C4-2B (cell line): ENCODE measurements around the gene ACCS.

Experiments used
- H3K27ac ChIP-seq: fragments of 450-650 bp; 2 replicates; pipeline ENCODE4 v1.5.1; 2017
- ZFX ChIP-seq: fragments of 450-650 bp; IDR thresholded peaks from 2 replicates; pipeline ENCODE4 v1.6.1; 2017
- TF ChIP-seq, protein P1 (sequence below): fragments of 450-650 bp; conservative IDR thresholded peaks from 2 replicates; pipeline ENCODE4 v1.5.1; 2017; ENCODE audit warnings: mild to moderate bottlenecking

ACCS gene

DNA sequence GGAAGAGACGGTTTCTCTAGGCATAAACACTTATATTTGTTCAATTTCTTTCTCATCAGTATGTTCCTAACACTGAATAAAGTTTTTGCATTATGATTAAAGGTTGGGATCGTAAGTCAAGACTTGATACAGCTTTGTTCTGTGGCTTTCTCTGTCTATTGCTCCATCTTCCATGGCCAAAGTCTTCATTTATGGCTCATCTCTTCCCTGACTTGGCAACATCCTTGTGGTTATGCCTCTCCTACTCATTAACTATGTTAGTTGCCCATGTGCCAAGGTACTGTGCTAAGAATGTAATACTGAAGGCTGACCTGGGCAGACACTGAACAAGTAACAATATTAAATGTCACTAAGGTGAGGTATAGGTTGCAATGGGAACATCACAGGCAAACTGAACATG lies 19.9 kb upstream of the ACCS start:
- TF ChIP-seq, protein P1, sequence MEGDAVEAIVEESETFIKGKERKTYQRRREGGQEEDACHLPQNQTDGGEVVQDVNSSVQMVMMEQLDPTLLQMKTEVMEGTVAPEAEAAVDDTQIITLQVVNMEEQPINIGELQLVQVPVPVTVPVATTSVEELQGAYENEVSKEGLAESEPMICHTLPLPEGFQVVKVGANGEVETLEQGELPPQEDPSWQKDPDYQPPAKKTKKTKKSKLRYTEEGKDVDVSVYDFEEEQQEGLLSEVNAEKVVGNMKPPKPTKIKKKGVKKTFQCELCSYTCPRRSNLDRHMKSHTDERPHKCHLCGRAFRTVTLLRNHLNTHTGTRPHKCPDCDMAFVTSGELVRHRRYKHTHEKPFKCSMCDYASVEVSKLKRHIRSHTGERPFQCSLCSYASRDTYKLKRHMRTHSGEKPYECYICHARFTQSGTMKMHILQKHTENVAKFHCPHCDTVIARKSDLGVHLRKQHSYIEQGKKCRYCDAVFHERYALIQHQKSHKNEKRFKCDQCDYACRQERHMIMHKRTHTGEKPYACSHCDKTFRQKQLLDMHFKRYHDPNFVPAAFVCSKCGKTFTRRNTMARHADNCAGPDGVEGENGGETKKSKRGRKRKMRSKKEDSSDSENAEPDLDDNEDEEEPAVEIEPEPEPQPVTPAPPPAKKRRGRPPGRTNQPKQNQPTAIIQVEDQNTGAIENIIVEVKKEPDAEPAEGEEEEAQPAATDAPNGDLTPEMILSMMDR, result no peak
- no peak for TF ChIP-seq ZFX
- H3K27ac ChIP-seq, result no peak overlapping the region

GRCh38 chr11:44047298-44047697 lies 18.8 kb upstream of the ACCS start:
- H3K27ac ChIP-seq, result no peak overlapping the region
- TF ChIP-seq ZFX, result no peak

GRCh38 chr11:44047931-44048431 lies 18.1 kb upstream of the ACCS start, which contains the start of gene ACCSL:
Gene ACCSL, plus strand, starts transcription at chr11:44047981. Its CDS starts 56 bp downstream, at chr11:44048037.
- TF ChIP-seq, protein P1, result no peak
- no peak for TF ChIP-seq ZFX
- no peak within 1 kb of the TSS for H3K27ac ChIP-seq

GRCh38 chr11:44049832-44050231 lies 16.2 kb upstream of the ACCS start:
- no peak overlapping the region for H3K27ac ChIP-seq
- TF ChIP-seq ZFX, result no peak
- TF ChIP-seq, protein P1, result no peak

GRCh38 chr11:44051171-44051570 lies 14.9 kb upstream of the ACCS start:
- TF ChIP-seq, protein P1, result no peak
- no peak for TF ChIP-seq ZFX
- H3K27ac ChIP-seq, result no peak overlapping the region

- H3K27ac ChIP-seq, result no peak overlapping the region
- TF ChIP-seq, protein P1, result no peak
- TF ChIP-seq ZFX, result no peak
Observed at GRCh38 chr11:44057340-44057739, 8.7 kb upstream of the ACCS start.

DNA sequence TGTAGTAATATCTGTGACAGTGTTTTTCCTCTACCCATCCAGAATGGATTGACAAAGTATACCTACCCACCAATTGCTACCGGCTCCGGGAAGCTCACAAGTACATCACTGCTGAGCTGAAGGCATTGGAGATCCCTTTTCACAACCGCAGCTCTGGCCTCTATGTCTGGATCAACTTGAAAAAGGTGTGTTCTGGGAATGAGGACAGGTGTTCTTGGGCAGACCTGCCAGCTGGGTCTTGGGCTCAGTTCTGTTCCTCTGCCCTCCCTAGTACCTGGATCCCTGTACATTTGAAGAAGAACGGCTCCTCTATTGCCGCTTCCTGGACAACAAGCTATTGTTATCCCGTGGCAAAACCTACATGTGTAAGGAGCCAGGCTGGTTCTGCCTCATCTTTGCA lies 7.8 kb upstream of the ACCS start:
- no peak overlapping the region for H3K27ac ChIP-seq
- no peak for TF ChIP-seq ZFX
- TF ChIP-seq, protein P1, result no peak

DNA sequence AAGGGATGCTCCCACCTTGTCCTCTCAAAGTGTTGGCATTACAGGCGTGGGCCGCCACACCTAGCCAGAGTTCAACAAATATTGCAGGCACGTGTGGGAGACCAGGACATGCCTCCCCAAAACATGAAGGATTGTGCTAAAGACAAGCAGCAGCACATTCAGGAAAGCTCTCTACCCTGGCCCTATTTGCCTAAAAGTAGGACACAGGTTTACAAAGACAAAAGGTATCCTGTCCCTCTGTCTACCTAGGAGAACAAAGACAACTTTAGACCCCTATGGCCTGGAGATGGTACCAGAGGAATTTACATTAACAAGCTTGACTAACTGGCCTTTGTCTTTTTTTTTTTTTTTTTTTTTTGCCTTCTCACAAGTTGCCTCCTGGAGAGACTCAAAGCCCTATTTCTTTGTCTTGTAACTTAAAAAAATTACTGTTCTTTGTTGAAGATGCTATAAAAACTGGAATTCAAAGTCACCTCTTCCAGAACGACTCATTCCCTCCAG lies 859 bp upstream of the ACCS start:
- TF ChIP-seq, protein P1, result no peak
- no peak for TF ChIP-seq ZFX
- H3K27ac ChIP-seq, result no peak overlapping the region
